Thoracic aorta (tissue), 2 donors: ENCODE data around the gene HSPA4L. TPM values are rescaled to one million over a fixed set of nuclear protein-coding genes. Genes with fewer than 3 reads are reported as not detected.
A peak's percentile ranks its signal among the peaks of the same experiment; 100 is the strongest.

Experiments used
- ATAC-seq: fragments of 150-250 bp; one replicate; pipeline ENCODE4 v1.8.0; 2017; ENCODE audit warnings: low read depth; ENCODE audit not compliant: insufficient number of reproducible peaks, low FRiP score
- DNase-seq: peaks from one replicate; pipeline ENCODE4 v3.0.0-alpha.2; 2020; ENCODE audit warnings: low spot score
- H3K27ac ChIP-seq, 2 donors: fragments of 200-600 bp; sonication (generic); 1 replicate in 1 of 2; 2 replicates in 1 of 2; pipeline ENCODE4 v1.5.1; 2016; ENCODE audit warnings: mild to moderate bottlenecking in 2 of 2, moderate library complexity in 2 of 2
- H3K27me3 ChIP-seq: fragments of 200-600 bp; sonication (generic); replicated peaks from 2 replicates; pipeline ENCODE4 v1.6.0; 2016; ENCODE audit warnings: mild to moderate bottlenecking; ENCODE audit not compliant: insufficient read depth
- H3K36me3 ChIP-seq: fragments of 200-600 bp; sonication (generic); one replicate; pipeline ENCODE4 v1.5.1; 2016
- H3K4me1 ChIP-seq, 2 donors: fragments of 200-600 bp; sonication (generic); 1 replicate in 1 of 2; 2 replicates in 1 of 2; pipeline versions ENCODE4 v1.5.1 to v1.6.0; 2016; ENCODE audit warnings: low read depth in 2 of 2, mild to moderate bottlenecking in 1 of 2; ENCODE audit not compliant: control insufficient read depth in 1 of 2
- H3K4me3 ChIP-seq: fragments of 200-600 bp; sonication (generic); 2 replicates; pipeline ENCODE4 v1.5.1; 2016; ENCODE audit warnings: mild to moderate bottlenecking
- H3K9me3 ChIP-seq: fragments of 200-600 bp; sonication (generic); 2 replicates; pipeline ENCODE4 v1.5.1; 2016
- total RNA-seq, 2 donors: library from RNA; depleted of rRNA; stranded (reverse); fragments of >200 nt; gene quantifications; one replicate each; pipeline versions ENCODE4 v1.1.0 to v1.2.3, GENCODE V29; 2016
- TF ChIP-seq, protein P1 (sequence below): fragments of 200-600 bp; sonication (generic); IDR thresholded peaks from one replicate; pipeline ENCODE4 v1.5.1; 2019; ENCODE audit warnings: antibody characterized with exemption

The HSPA4L gene
- total RNA-seq, 2 donors from 2014 or later, result 5.8 to 15.9 TPM

DNA sequence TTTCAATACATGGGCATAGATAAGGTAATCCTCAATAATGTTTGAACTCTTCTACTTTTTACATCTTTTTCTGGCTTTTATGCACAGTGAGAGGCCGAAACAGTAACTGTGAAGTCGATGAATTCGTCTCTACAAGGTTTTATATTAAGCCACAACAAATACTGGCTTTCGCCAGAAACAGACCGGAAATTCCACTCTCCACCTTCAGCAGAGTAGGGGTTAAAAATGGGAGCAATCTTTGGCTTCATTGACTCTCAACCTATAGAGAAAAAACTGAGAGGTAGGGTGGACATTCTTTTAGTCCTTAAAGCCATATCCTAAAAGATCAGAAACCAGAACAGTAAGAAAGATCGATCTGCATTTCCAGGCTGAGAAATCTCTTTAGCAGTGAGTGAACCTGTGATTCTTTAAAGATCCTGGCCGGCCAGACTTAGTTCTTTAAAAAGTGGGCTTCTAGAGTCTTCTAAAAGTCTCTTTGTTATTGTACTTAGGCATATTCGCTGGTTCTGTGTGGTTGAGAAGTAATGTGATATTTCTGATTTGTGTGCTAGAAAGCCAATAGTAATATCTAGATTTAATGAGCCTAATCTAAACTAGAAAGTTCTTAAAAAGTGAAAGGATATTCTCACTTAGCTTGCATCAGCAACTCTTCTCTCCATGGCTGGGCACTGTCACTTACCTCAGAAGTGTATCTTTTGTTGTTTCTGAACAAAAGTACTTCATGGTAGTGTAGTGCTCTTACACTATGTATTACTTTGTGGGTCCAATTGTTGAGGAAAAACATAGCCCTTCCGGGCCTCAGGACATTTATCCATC, 2.0 kb downstream of the HSPA4L start:
- Histone ChIP-seq H3K4me3 (peak overlapping the region; percentile 83), H3K36me3 (no peaks in the 10 kb centered on the region), H3K27ac (peak overlapping the region; percentile 64 to 87), H3K4me1 (peaks cover 0 to 10% of the 10 kb centered on the region in 2 donors), H3K9me3 (no peaks in the 10 kb centered on the region), H3K27me3 (no peaks in the 10 kb centered on the region)
- ATAC-seq (no peak), DNase-seq (no peak)
- TF ChIP-seq, protein P1, sequence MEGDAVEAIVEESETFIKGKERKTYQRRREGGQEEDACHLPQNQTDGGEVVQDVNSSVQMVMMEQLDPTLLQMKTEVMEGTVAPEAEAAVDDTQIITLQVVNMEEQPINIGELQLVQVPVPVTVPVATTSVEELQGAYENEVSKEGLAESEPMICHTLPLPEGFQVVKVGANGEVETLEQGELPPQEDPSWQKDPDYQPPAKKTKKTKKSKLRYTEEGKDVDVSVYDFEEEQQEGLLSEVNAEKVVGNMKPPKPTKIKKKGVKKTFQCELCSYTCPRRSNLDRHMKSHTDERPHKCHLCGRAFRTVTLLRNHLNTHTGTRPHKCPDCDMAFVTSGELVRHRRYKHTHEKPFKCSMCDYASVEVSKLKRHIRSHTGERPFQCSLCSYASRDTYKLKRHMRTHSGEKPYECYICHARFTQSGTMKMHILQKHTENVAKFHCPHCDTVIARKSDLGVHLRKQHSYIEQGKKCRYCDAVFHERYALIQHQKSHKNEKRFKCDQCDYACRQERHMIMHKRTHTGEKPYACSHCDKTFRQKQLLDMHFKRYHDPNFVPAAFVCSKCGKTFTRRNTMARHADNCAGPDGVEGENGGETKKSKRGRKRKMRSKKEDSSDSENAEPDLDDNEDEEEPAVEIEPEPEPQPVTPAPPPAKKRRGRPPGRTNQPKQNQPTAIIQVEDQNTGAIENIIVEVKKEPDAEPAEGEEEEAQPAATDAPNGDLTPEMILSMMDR, result no peak

DNA sequence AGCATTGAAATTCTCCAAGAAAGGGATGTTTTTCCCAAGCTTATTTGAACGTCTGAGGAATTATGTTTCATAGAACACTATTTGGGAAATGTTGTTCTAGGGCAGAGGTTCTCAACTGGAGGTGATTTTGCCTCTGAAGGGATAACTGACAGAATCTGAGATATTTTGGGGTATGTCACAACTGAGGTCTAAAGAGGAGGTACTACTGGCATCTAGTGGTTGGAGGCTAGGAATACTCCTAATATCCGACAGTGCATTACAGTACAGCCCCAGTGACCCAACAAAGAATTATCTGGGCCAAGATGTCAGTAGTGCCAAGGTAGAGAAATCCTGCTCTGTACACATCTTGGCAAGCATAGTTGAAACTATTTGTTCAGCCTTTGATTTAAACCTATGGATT, 6.4 kb downstream of the HSPA4L start:
- H3K36me3 ChIP-seq, result no peaks in the 10 kb centered on the region
- ATAC-seq, result no peak
- H3K9me3 ChIP-seq, result no peaks in the 10 kb centered on the region
- no peaks in the 10 kb centered on the region for H3K27me3 ChIP-seq
- no peak for DNase-seq
- TF ChIP-seq, protein P1, result no peak
- peaks cover 0 to 10% of the 10 kb centered on the region in 2 donors for H3K4me1 ChIP-seq
- H3K27ac ChIP-seq, result no peak overlapping the region
- H3K4me3 ChIP-seq, result no peak overlapping the region

DNA sequence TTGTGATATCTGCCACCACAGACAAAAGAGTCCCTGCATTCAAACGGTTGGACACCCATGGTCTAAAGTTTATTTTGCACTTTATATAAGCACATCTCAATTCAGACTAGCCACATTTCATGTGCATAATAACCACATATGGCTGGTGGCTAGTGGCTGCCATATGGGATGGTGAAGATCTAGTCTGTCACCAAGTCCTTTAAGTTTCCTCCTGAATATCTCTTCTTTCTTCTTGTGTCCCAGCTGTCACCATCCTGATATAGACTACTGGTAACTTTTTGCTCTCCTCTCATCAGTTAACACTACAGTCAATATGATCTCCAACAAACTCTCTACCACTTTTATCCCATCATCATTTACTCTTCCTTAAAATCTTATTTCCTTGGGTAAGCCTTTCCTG, 9.3 kb downstream of the HSPA4L start:
- ATAC-seq (no peak), DNase-seq (no peak)
- H3K27me3 ChIP-seq, result no peaks in the 10 kb centered on the region
- no peaks in the 10 kb centered on the region for H3K9me3 ChIP-seq
- H3K36me3 ChIP-seq, result no peaks in the 10 kb centered on the region
- TF ChIP-seq, protein P1, result no peak
- H3K4me1 ChIP-seq, result no peaks in the 10 kb centered on the region
- H3K27ac ChIP-seq, result no peak overlapping the region
- no peak overlapping the region for H3K4me3 ChIP-seq

DNA sequence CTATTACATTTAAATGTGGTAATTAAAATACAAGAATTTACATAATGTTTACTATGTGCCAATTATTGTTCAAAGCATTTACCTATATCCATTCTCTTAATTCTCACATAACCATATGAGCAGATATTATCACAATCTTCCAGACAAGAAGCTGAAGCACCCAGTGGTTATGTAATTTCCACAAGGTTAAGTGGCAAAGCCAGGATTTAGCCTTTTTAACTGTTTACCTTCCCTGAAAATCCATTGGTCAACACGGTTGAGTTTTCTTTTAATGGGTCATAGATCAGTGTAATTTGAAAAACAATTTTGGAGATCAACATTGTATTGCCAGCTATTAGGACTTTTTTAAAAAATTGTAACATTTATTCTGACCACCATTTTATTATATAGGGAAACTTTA, 11.4 kb downstream of the HSPA4L start:
- no peaks in the 10 kb centered on the region for H3K36me3 ChIP-seq
- H3K27me3 ChIP-seq, result no peaks in the 10 kb centered on the region
- DNase-seq (no peak), ATAC-seq (no peak)
- TF ChIP-seq, protein P1, result no peak
- H3K9me3 ChIP-seq, result no peaks in the 10 kb centered on the region
- H3K4me3 ChIP-seq, result no peak overlapping the region
- no peaks in the 10 kb centered on the region for H3K4me1 ChIP-seq
- no peak overlapping the region for H3K27ac ChIP-seq

DNA sequence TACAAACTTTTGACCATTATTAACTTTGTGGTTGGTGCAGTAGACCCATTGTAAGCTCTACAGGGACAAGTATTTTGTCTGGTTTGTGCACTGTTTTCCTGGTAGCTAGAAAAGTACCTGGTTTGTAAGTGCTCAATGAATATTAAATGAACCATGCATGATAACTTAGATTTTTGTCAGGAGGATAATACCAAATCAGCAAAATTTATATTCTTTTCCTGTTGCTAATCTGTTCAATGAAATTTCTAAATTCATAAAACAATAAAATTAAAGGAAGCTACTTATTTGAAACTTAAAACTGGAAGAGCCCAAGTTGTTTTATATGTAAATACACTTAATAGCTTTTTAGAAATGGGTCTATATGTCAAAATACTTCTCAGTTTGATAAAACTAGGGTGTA, 17.6 kb downstream of the HSPA4L start:
- Histone ChIP-seq H3K36me3 (peaks cover 8% of the 10 kb centered on the region), H3K9me3 (no peaks in the 10 kb centered on the region), H3K4me1 (no peaks in the 10 kb centered on the region), H3K27ac (no peak overlapping the region), H3K4me3 (no peak overlapping the region), H3K27me3 (no peaks in the 10 kb centered on the region)
- DNase-seq (no peak), ATAC-seq (no peak)
- TF ChIP-seq, protein P1, result no peak
